B cell (primary cell): ENCODE measurements around the gene KLHDC8A. TPM values are rescaled to one million over a fixed set of nuclear protein-coding genes. Genes with fewer than 3 reads are reported as not detected.

Experiments
- ATAC-seq: fragments of 200-7000 bp; cut with Tn5 transposase; one replicate; pipeline ENCODE4 v1.10.0; 2021; ENCODE audit warnings: low read depth, mild to moderate bottlenecking, moderate number of reproducible peaks, moderate library complexity
- CTCF ChIA-PET: fragments of 350-600 bp; sonication (Branson Sonifier 250); formaldehyde crosslinking; loops from one replicate; lab custom pipeline; 2021; ENCODE audit warnings: antibody characterized with exemption, inconsistent platforms; lab: Charles Lee
- POLR2A ChIA-PET: fragments of 350-600 bp; sonication (Branson Sonifier 250); formaldehyde crosslinking; loops from one replicate; lab custom pipeline; 2021; ENCODE audit warnings: antibody characterized with exemption; lab: Charles Lee
- DNase-seq: peaks from one replicate; pipeline ENCODE4 v3.0.0; 2013
- H2AFZ ChIP-seq: 2 replicates; pipeline ENCODE4 v1.6.1; 2012; ENCODE audit warnings: mild to moderate bottlenecking, low read depth, low read length; ENCODE audit not compliant: insufficient read depth, poor library complexity, severe bottlenecking
- H3K27ac ChIP-seq, 2 donors: 1 replicate in 1 of 2; 2 replicates in 1 of 2; pipeline ENCODE4 v1.5.1; 2012 to 2013; ENCODE audit warnings: low read length in 2 of 2, mild to moderate bottlenecking in 2 of 2, moderate library complexity in 1 of 2
- H3K27me3 ChIP-seq, 4 experiments: fragments of 200-600 bp in 1 of 4; sonication (generic) in 1 of 4; replicated peaks in 1 of 4; 1 replicate in 2 of 4; 2 replicates in 2 of 4; pipeline versions ENCODE4 v1.6.1 to v1.7.0; 2013 to 2016; ENCODE audit warnings: low read length in 3 of 4, mild to moderate bottlenecking in 2 of 4, mixed read lengths in 1 of 4, moderate library complexity in 1 of 4; ENCODE audit not compliant: insufficient read depth in 4 of 4, control insufficient read depth in 3 of 4; ENCODE audit errors: control extremely low read depth in 1 of 4
- H3K36me3 ChIP-seq, 2 experiments: replicated peaks in 1 of 2; 1 replicate in 1 of 2; 2 replicates in 1 of 2; pipeline versions ENCODE4 v1.6.1 to v1.7.1; 2013; ENCODE audit warnings: low read length in 1 of 2; ENCODE audit not compliant: insufficient read depth in 2 of 2, control insufficient read depth in 1 of 2; ENCODE audit errors: control extremely low read depth in 1 of 2, extremely low read depth in 1 of 2
- H3K4me1 ChIP-seq, 2 donors: fragments of 200-600 bp in 1 of 2; sonication (generic) in 1 of 2; 1 replicate in 1 of 2; 2 replicates in 1 of 2; pipeline versions ENCODE4 v1.5.1 to v1.6.1; 2013 to 2017; ENCODE audit warnings: low read length in 2 of 2; ENCODE audit not compliant: control insufficient read depth in 2 of 2, insufficient read depth in 2 of 2
- H3K4me2 ChIP-seq: replicated peaks from 2 replicates; pipeline ENCODE3; 2012; ENCODE audit warnings: mild to moderate bottlenecking, low read depth, low read length; ENCODE audit not compliant: poor library complexity, severe bottlenecking
- H3K4me3 ChIP-seq, 5 experiments: fragments of 200-600 bp in 1 of 5; sonication (generic) in 1 of 5; 1 replicate in 3 of 5; 2 replicates in 2 of 5; pipeline versions ENCODE4 v1.5.1 to v1.7.0; 2011 to 2016; ENCODE audit warnings: low read length in 4 of 5, mild to moderate bottlenecking in 4 of 5, low read depth in 2 of 5, control low read depth in 1 of 5, moderate library complexity in 1 of 5; ENCODE audit not compliant: insufficient read depth in 1 of 5; ENCODE audit errors: control extremely low read depth in 1 of 5, extremely low read depth in 1 of 5
- H3K79me2 ChIP-seq: fragments of 200-600 bp; sonication (generic); one replicate; pipeline ENCODE4 v1.6.0; 2016; ENCODE audit warnings: low read length; ENCODE audit not compliant: control insufficient read depth, insufficient read depth
- H3K9ac ChIP-seq: fragments of 200-600 bp; sonication (generic); 2 replicates; pipeline ENCODE4 v1.6.1; 2017; ENCODE audit warnings: mild to moderate bottlenecking, low read length, moderate library complexity
- H3K9me3 ChIP-seq, 3 donors: one replicate each; pipeline versions ENCODE4 v1.6.1 to v1.7.1; 2013; ENCODE audit warnings: low read length in 2 of 3; ENCODE audit not compliant: control insufficient read depth in 2 of 3, insufficient read depth in 1 of 3; ENCODE audit errors: control extremely low read depth in 1 of 3
- H4K20me1 ChIP-seq: 2 replicates; pipeline ENCODE4 v1.6.0; 2012; ENCODE audit warnings: mild to moderate bottlenecking, low read length; ENCODE audit not compliant: insufficient read depth, control insufficient read depth, poor library complexity, severe bottlenecking
- H3K27ac Mint-ChIP-seq: one replicate; pipeline ENCODE4 v1.8.0; 2021; ENCODE audit warnings: mixed read lengths
- H3K27me3 Mint-ChIP-seq: one replicate; pipeline ENCODE4 v1.8.0; 2021; ENCODE audit warnings: mixed read lengths
- H3K4me1 Mint-ChIP-seq: one replicate; pipeline ENCODE4 v1.8.0; 2021; ENCODE audit warnings: mixed read lengths
- H3K4me3 Mint-ChIP-seq: one replicate; pipeline ENCODE4 v1.8.0; 2021; ENCODE audit warnings: mixed read lengths
- H3K9me3 Mint-ChIP-seq: one replicate; pipeline ENCODE4 v1.8.0; 2022; ENCODE audit warnings: mixed read lengths; ENCODE audit not compliant: insufficient read depth
- CTCF ChIP-seq: fragments of 200-600 bp; IDR thresholded peaks from one replicate; pipeline ENCODE4 v1.8.0; 2022; ENCODE audit warnings: antibody characterized with exemption, mild to moderate bottlenecking
- EZH2 ChIP-seq: IDR thresholded peaks from 2 replicates; pipeline ENCODE4 v1.6.1; 2012; ENCODE audit warnings: borderline replicate concordance, low read depth, mild to moderate bottlenecking, moderate library complexity, low read length; ENCODE audit not compliant: insufficient read depth, poor library complexity, severe bottlenecking
- WGBS: methylation state at CpG from one replicate; pipeline ENCODE4 v1.1.5; 2013; ENCODE audit warnings: missing lambda C conversion rate; ENCODE audit not compliant: insufficient coverage; 5-methylcytosine and 5-hydroxymethylcytosine counted together
- intact Hi-C: fragments of 100-400 bp; cut with micrococcal nuclease; formaldehyde crosslinking; loops from one replicate; pipeline ENCODE4 v1.10.0; 2022
- polyA plus RNA-seq: library from polyadenylated mRNA; depleted of rRNA; stranded (reverse); fragments of >200 nt; gene quantifications from 2 replicates; pipeline ENCODE4 v1.2.3, GENCODE V29; 2012
- total RNA-seq, 2 donors: library from RNA; stranded (reverse); fragments of 120-200 nt in 1 of 2; gene quantifications; 1 replicate in 1 of 2; 2 replicates in 1 of 2; pipeline versions ENCODE4 v1.2.3 to v1.2.4, GENCODE V29; 2013 to 2022

Gene KLHDC8A
- total and polyA plus RNA-seq, 2 donors (not counting 1 experiment from before 2014, with no cell fraction given) = 0.39 to 0.60 TPM

GRCh38 chr1:205398586-205398985 lies 41.9 kb upstream of the KLHDC8A start:
- Histone ChIP-seq H3K27ac (no peak overlapping the region), H3K27me3 (peaks cover 0 to 4% (median 0%) of the 10 kb centered on the region in 4 experiments), H3K79me2 (no peaks in the 10 kb centered on the region), H3K4me1 (peaks cover 0 to 2% of the 10 kb centered on the region in 2 donors), H3K9ac (no peak overlapping the region), H3K9me3 (no peaks in the 10 kb centered on the region), H3K4me2 (no peak overlapping the region), H3K4me3 (no peak overlapping the region), H3K36me3 (no peaks in the 10 kb centered on the region), H4K20me1 (no peaks in the 10 kb centered on the region), H2AFZ (no peak overlapping the region)
- no peak for TF ChIP-seq CTCF
- TF ChIP-seq EZH2 = no peak
- no peak overlapping the region for H3K4me3 Mint-ChIP-seq
- POLR2A ChIA-PET = no interaction called here
- no peaks in the 10 kb centered on the region for H3K9me3 Mint-ChIP-seq
- no peak for ATAC-seq
- H3K4me1 Mint-ChIP-seq = no peaks in the 10 kb centered on the region
- no peak overlapping the region for H3K27ac Mint-ChIP-seq
- H3K27me3 Mint-ChIP-seq = peaks cover 8% of the 10 kb centered on the region
- intact Hi-C loops = no loop called here
- CTCF ChIA-PET = interaction anchor here (1.3 to 8.0 kb wide), 5 partner anchors 25 to 126 kb away, joined by 3 to 127 read pairs (median 11); no protein-coding TSS in a partner anchor
- no peak for DNase-seq
- 100% methylated on average over 3 of the region's 4 CpGs for WGBS

DNA sequence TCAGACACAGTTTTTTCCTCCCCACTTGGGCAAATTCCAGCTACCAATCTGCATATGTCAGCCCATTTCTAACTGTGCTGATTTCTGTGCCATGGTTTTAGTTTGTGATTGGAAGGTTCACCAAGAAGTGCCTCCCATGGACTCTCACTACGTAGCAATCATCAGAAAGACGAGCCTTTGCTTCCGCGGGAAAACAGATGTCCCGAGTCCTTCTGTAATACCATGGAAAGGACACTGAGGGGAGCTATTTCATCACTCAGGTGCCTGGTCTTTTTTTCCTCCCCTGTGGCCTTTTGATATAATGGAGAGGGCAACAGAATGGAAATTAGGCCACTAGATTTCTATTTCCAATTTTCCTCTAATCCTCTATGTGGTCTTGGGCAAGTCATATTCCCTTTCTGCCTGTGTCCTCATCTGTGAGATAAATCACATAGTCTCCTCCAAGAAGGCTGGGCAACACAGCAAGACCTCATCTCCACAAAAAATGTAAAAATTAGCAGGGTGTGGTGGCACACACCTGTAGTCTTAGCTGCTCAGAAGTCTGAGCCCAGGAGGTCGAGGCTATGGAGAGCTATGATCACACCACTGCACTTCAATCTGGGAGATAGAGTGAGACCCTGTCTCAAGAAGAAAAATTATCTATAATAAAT lies 40.4 kb upstream of the KLHDC8A start:
- H3K4me1 ChIP-seq = peaks cover 0 to 2% of the 10 kb centered on the region in 2 donors
- no peak overlapping the region for H3K4me2 ChIP-seq
- no peaks in the 10 kb centered on the region for H4K20me1 ChIP-seq
- H3K27me3 ChIP-seq = peaks cover 0 to 7% (median 0%) of the 10 kb centered on the region in 4 experiments
- peak; percentile 47 for ATAC-seq
- 7% methylated on average over 4 of the region's 6 CpGs for WGBS
- no peak overlapping the region for H3K27ac ChIP-seq
- no peak overlapping the region for H3K9ac ChIP-seq
- H3K36me3 ChIP-seq = no peaks in the 10 kb centered on the region
- Mint-ChIP-seq H3K27ac (no peak overlapping the region), H3K4me3 (no peak overlapping the region), H3K9me3 (no peaks in the 10 kb centered on the region), H3K4me1 (no peaks in the 10 kb centered on the region), H3K27me3 (peaks cover 18% of the 10 kb centered on the region)
- peak; percentile 65 for DNase-seq
- TF ChIP-seq CTCF = peak; percentile 79
- no peak for TF ChIP-seq EZH2
- no peaks in the 10 kb centered on the region for H3K9me3 ChIP-seq
- intact Hi-C loops = loop anchor here (1.0 kb wide), 2 partner anchors 88 to 127 kb away; no protein-coding TSS in a partner anchor
- H3K4me3 ChIP-seq = no peak overlapping the region
- CTCF ChIA-PET = interaction anchor here (0.7 to 8.0 kb wide), 18 partner anchors 10 to 132 kb away, joined by 3 to 127 read pairs (median 6); partner anchors contain the start of gene LEMD1
- peak overlapping the region; percentile 18 for H2AFZ ChIP-seq
- POLR2A ChIA-PET = no interaction called here
- H3K79me2 ChIP-seq = no peaks in the 10 kb centered on the region
